Lower leg skin (tissue), 3 donors: ENCODE results near the gene LPCAT3.

Source experiments
- CTCF ChIP-seq, 3 donors: fragments of 450-650 bp; IDR thresholded peaks; one replicate each; pipeline ENCODE4 v1.5.1; 2016; ENCODE audit warnings: antibody characterized with exemption in 3 of 3, mild to moderate bottlenecking in 3 of 3, moderate library complexity in 2 of 3
- POLR2A ChIP-seq, 2 donors: fragments of 450-650 bp; IDR thresholded peaks; one replicate each; pipeline ENCODE4 v1.6.1; 2016 to 2017; ENCODE audit warnings: antibody characterized with exemption in 2 of 2, mild to moderate bottlenecking in 1 of 2, moderate library complexity in 1 of 2

- TF ChIP-seq CTCF (IDR thresholded peaks at IDR 0.05) (no peak), POLR2A (IDR thresholded peaks at IDR 0.05) (no peak)
Measured at GRCh38 chr12:7034464-7034863, 16.2 kb upstream of the LPCAT3 start.
